Transverse colon (tissue), 4 donors: ENCODE data around the gene RPS14. TPM values are rescaled to one million over a fixed set of nuclear protein-coding genes. Genes with fewer than 3 reads are reported as not detected.

Experiments
- DNase-seq: peaks from one replicate; pipeline ENCODE4 v3.0.0-alpha.2; 2019
- H3K27ac ChIP-seq, 4 donors: fragments of 200-600 bp; sonication (generic); 2 replicates each; pipeline ENCODE4 v1.5.1; 2016 to 2018; ENCODE audit warnings: inconsistent platforms in 4 of 4
- H3K27me3 ChIP-seq: fragments of 200-600 bp; sonication (generic); 2 replicates; pipeline ENCODE4 v1.5.1; 2017; ENCODE audit warnings: inconsistent platforms
- H3K36me3 ChIP-seq, 4 donors: fragments of 200-600 bp; sonication (generic); 2 replicates each; pipeline ENCODE4 v1.5.1; 2017 to 2019; ENCODE audit warnings: inconsistent platforms in 4 of 4
- H3K4me1 ChIP-seq, 4 donors: fragments of 200-600 bp; sonication (generic); 2 replicates each; pipeline ENCODE4 v1.5.1; 2017 to 2020; ENCODE audit warnings: inconsistent platforms in 4 of 4
- H3K4me3 ChIP-seq, 4 donors: fragments of 200-600 bp; sonication (generic); 1 replicate in 1 of 4; 2 replicates in 3 of 4; pipeline versions ENCODE4 v1.5.1 to v1.6.1; 2017 to 2019; ENCODE audit warnings: inconsistent platforms in 4 of 4
- H3K9me3 ChIP-seq, 2 donors: fragments of 200-600 bp; sonication (generic); 2 replicates each; pipeline ENCODE4 v1.5.1; 2017 to 2019; ENCODE audit warnings: inconsistent platforms in 2 of 2
- EP300 ChIP-seq: sonication (generic); formaldehyde crosslinking; IDR thresholded peaks from one replicate; pipeline ENCODE4 v1.6.1; 2017; ENCODE audit warnings: antibody characterized with exemption, low read depth
- POLR2A ChIP-seq: fragments of 450-650 bp; IDR thresholded peaks from one replicate; pipeline ENCODE4 v1.6.1; 2016; ENCODE audit warnings: antibody characterized with exemption, mild to moderate bottlenecking, moderate library complexity
- POLR2AphosphoS5 ChIP-seq, 3 donors: sonication (generic); formaldehyde crosslinking; IDR thresholded peaks; one replicate each; pipeline ENCODE4 v1.6.1; 2016; ENCODE audit warnings: antibody characterized with exemption in 3 of 3
- WGBS, 2 donors: methylation state at CpG; one replicate each; pipeline ENCODE4 v1.1.5; 2018; ENCODE audit warnings: low coverage in 1 of 2; 5-methylcytosine and 5-hydroxymethylcytosine counted together
- in situ Hi-C, 4 donors: fragments of 200-750 bp; cut with MboI; loops; one replicate each; pipeline versions ENCODE4 v1.15.0 to v1.15.1; 2017; ENCODE audit warnings: low sequenced_read_pairs in 3 of 4, low pct_ligation_motif_present in 1 of 4, low pct_unique_long_range_greater_than_20kb in 1 of 4
- intact Hi-C: fragments of 100-400 bp; cut with DNase I; formaldehyde crosslinking; loops from one replicate; pipeline ENCODE4 v1.15.1; 2023; ENCODE audit warnings: low total_unique reads
- total RNA-seq, 4 donors: library from RNA; depleted of rRNA; stranded (reverse); fragments of >200 nt; gene quantifications; one replicate each; pipeline ENCODE4 v1.1.0, GENCODE V29; 2016
- TF ChIP-seq, protein P1 (sequence below), 5 experiments: fragments of 200-600 bp in 3 of 5; fragments of 450-650 bp in 2 of 5; sonication (generic) in 3 of 5; IDR thresholded peaks; 1 replicate in 2 of 5; 2 replicates in 3 of 5; pipeline ENCODE4 v1.5.1; 2016 to 2017; ENCODE audit warnings: antibody characterized with exemption in 5 of 5, inconsistent platforms in 3 of 5, mild to moderate bottlenecking in 2 of 5, moderate library complexity in 1 of 5

Gene RPS14
- total RNA-seq, 4 donors from 2014 or later, result 1,179 to 2,387 (median 1,878) TPM

DNA sequence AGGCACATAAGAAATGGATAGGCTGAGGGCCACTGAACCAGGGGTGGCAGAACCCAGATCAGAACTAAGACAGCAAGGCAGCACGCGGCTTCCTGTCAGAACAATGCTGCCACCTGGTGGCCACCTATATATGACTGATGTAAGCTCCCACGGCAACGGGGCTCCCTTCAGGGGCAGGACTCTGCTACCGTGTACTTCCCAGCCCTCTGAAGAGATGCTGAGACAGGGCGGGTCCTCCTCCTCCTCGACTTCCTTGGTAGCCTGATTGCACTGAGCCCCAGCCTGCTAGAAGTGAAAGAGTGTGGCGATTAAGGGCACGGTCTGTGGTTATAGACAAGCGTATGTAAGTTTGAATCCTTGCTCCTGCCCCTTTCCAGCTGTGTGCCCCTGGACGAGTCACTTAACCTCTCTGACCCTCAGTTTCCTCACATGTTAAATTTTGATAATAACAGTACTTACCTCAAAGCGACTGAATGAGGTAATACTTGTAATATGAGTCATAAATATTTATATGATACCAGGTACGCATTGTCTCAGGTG, 13.3 kb downstream of the RPS14 start:
- H3K27ac ChIP-seq, result no peak overlapping the region
- no peaks in the 10 kb centered on the region for H3K27me3 ChIP-seq
- no peak overlapping the region for H3K4me3 ChIP-seq
- H3K4me1 ChIP-seq, result peaks cover 0 to 2% (median 0%) of the 10 kb centered on the region in 4 donors
- H3K9me3 ChIP-seq, result no peaks in the 10 kb centered on the region
- H3K36me3 ChIP-seq, result no peaks in the 10 kb centered on the region
- 14 to 40% methylated on average over 2 to 13 of the region's 13 CpGs for WGBS, 2 donors
- TF ChIP-seq EP300, result no peak
- TF ChIP-seq, protein P1, sequence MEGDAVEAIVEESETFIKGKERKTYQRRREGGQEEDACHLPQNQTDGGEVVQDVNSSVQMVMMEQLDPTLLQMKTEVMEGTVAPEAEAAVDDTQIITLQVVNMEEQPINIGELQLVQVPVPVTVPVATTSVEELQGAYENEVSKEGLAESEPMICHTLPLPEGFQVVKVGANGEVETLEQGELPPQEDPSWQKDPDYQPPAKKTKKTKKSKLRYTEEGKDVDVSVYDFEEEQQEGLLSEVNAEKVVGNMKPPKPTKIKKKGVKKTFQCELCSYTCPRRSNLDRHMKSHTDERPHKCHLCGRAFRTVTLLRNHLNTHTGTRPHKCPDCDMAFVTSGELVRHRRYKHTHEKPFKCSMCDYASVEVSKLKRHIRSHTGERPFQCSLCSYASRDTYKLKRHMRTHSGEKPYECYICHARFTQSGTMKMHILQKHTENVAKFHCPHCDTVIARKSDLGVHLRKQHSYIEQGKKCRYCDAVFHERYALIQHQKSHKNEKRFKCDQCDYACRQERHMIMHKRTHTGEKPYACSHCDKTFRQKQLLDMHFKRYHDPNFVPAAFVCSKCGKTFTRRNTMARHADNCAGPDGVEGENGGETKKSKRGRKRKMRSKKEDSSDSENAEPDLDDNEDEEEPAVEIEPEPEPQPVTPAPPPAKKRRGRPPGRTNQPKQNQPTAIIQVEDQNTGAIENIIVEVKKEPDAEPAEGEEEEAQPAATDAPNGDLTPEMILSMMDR (IDR thresholded peaks at IDR 0.05), result peak; percentile 79 to 89 (median 87)
- peak; percentile 94 for DNase-seq
- in situ Hi-C loops, result loop anchor here (25.0 kb wide), 3 partner anchors 174 to 299 kb away; partner anchors contain the start of genes CDX1 (in 2 of the 4) and PDGFRB (in 2 of the 4)
- intact Hi-C loops, result no loop called here

DNA sequence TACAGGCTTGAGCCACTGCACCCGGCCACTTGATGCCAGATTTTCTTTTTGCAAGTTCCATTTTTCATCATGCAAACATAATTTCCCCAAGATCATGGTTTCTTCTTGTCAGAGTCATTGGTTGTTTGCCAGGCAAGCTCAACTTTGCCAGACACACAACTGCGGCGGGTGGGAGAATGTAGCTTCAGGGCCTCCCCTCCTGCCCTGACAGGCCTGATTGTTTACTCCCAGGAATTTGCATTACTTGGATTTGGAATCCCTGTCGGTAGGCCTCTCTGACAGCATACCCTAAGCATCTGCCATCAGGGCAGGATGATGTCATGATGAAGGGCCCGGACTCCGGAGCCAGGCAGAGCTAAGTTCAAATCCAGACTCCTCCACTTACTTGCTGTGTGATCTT, 15.1 kb downstream of the RPS14 start:
- Histone ChIP-seq H3K4me1 (peaks cover 0 to 2% (median 0%) of the 10 kb centered on the region in 4 donors), H3K9me3 (no peaks in the 10 kb centered on the region), H3K27ac (no peak overlapping the region), H3K4me3 (no peak overlapping the region), H3K27me3 (no peaks in the 10 kb centered on the region), H3K36me3 (no peaks in the 10 kb centered on the region)
- DNase-seq, result no peak
- intact Hi-C loops, result no loop called here
- WGBS, 2 donors, result 73% methylated on average over 6 of the region's 6 CpGs; no CpG with 5 or more reads in 1 of the 2 donors
- TF ChIP-seq, protein P1 (IDR thresholded peaks at IDR 0.05), result no peak
- TF ChIP-seq EP300 (no peak), POLR2AphosphoS5 (IDR thresholded peaks at IDR 0.05) (no peak), POLR2A (no peak)
- in situ Hi-C loops, result loop anchor here (25.0 kb wide), 3 partner anchors 172 to 297 kb away; partner anchors contain the start of genes CDX1 (in 2 of the 4) and PDGFRB (in 2 of the 4)

DNA sequence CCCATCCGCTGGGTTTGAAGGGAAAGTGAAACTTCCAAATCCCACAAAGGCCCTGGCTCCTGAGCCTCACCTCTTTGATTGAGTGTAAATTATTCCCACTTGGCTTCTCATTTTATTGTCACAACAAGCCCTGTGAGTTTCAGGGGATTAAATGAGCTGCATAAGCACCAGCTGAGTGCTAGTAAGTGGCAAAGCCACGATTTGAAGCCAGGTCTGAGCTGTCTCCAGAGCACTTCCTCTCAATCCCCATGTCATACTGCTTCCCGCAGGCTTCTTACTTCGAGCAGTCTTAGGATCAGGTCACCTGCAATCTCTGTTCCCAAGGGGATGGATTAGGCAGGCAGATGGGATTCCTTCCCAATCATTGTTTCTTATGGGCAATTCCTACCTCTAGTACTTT, 18.0 kb downstream of the RPS14 start:
- TF ChIP-seq EP300 (no peak), POLR2A (no peak), POLR2AphosphoS5 (IDR thresholded peaks at IDR 0.05) (no peak)
- TF ChIP-seq, protein P1 (IDR thresholded peaks at IDR 0.05), result no peak
- Histone ChIP-seq H3K4me1 (peaks cover 0 to 13% (median 10%) of the 10 kb centered on the region in 4 donors), H3K9me3 (no peaks in the 10 kb centered on the region), H3K36me3 (no peaks in the 10 kb centered on the region), H3K4me3 (no peak overlapping the region), H3K27ac (no peak overlapping the region), H3K27me3 (no peaks in the 10 kb centered on the region)
- intact Hi-C loops, result no loop called here
- in situ Hi-C loops, result loop anchor here (25.0 kb wide), 3 partner anchors 169 to 294 kb away; partner anchors contain the start of genes CDX1 (in 2 of the 4) and PDGFRB (in 2 of the 4)
- DNase-seq, result no peak
- 66% methylated on average over 4 of the region's 4 CpGs; no CpG with 5 or more reads in 1 of the 2 donors for WGBS, 2 donors

DNA sequence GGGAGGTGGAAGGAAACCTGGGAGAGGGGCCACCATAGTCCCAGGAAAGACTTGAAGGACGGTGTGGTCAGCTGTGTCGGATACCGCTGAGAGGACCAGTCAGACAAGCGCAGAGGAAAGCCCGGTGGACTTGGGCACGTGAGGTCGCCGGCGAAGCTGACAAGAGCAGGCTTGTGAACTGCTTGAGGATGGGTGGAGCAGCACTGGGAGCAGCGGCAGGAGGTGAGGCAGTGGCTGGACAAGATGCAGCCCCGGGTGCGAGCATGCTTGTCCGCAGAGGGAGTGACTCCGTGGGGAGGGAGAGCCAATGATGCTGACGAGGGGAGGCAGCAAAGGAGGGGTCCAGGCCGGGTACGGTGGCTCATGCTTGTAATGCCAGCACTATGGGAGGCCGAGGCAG, 18.5 kb downstream of the RPS14 start:
- H3K27ac ChIP-seq, result no peak overlapping the region
- no peaks in the 10 kb centered on the region for H3K9me3 ChIP-seq
- intact Hi-C loops, result no loop called here
- TF ChIP-seq, protein P1 (IDR thresholded peaks at IDR 0.05), result no peak
- TF ChIP-seq EP300 (no peak), POLR2AphosphoS5 (IDR thresholded peaks at IDR 0.05) (no peak), POLR2A (no peak)
- DNase-seq, result no peak
- H3K4me1 ChIP-seq, result peaks cover 0 to 13% (median 10%) of the 10 kb centered on the region in 4 donors
- H3K36me3 ChIP-seq, result no peaks in the 10 kb centered on the region
- H3K4me3 ChIP-seq, result no peak overlapping the region
- 87 to 100% methylated on average over 2 to 18 of the region's 18 CpGs for WGBS, 2 donors
- H3K27me3 ChIP-seq, result no peaks in the 10 kb centered on the region
- in situ Hi-C loops, result loop anchor here (25.0 kb wide), 3 partner anchors 169 to 294 kb away; partner anchors contain the start of genes CDX1 (in 2 of the 4) and PDGFRB (in 2 of the 4)
